Calu3 (cell line): ENCODE data around the gene FAM229B. TPM values are rescaled to one million over a fixed set of nuclear protein-coding genes. Genes with fewer than 3 reads are reported as not detected.

Experiments used
- BruUV-seq: library from RNA; stranded (reverse); fragments of 400-500 nt; replicated peaks from 2 replicates; lab custom pipeline; 2021; lab: Mats Ljungman, UMichigan
- CTCF ChIA-PET: fragments of 300-600 bp; sonication (Branson Sonifier 250); formaldehyde crosslinking; loops from one replicate; lab custom pipeline; 2022; ENCODE audit warnings: antibody characterized with exemption; lab: Charles Lee
- DNase-seq: peaks from one replicate; pipeline ENCODE4 v3.0.0; 2022
- H3K27ac Mint-ChIP-seq: one replicate; pipeline ENCODE4 v1.8.0; 2022; ENCODE audit warnings: mixed read lengths; ENCODE audit not compliant: unreplicated experiment
- H3K27me3 Mint-ChIP-seq: one replicate; pipeline ENCODE4 v1.8.0; 2022; ENCODE audit warnings: mixed read lengths; ENCODE audit not compliant: unreplicated experiment
- H3K36me3 Mint-ChIP-seq: one replicate; pipeline ENCODE4 v1.8.0; 2022; ENCODE audit warnings: mild to moderate bottlenecking, moderate library complexity, mixed read lengths; ENCODE audit not compliant: insufficient read depth, unreplicated experiment
- H3K4me1 Mint-ChIP-seq: one replicate; pipeline ENCODE4 v1.8.0; 2022; ENCODE audit warnings: mild to moderate bottlenecking, low read depth, mixed read lengths; ENCODE audit not compliant: unreplicated experiment
- H3K4me3 Mint-ChIP-seq: one replicate; pipeline ENCODE4 v1.8.0; 2022; ENCODE audit warnings: mild to moderate bottlenecking, low read depth, moderate library complexity, mixed read lengths; ENCODE audit not compliant: unreplicated experiment
- H3K9me3 Mint-ChIP-seq: one replicate; pipeline ENCODE4 v1.8.0; 2022; ENCODE audit warnings: low read depth, mixed read lengths; ENCODE audit not compliant: unreplicated experiment
- intact Hi-C: fragments of 100-400 bp; cut with micrococcal nuclease; formaldehyde crosslinking; loops from one replicate; pipeline ENCODE4 v1.10.0; 2022; ENCODE audit not compliant: unreplicated experiment
- total RNA-seq: library from RNA; stranded (reverse); gene quantifications from 2 replicates; pipeline ENCODE4 v1.2.3, GENCODE V29; 2022
- TF ChIP-seq, protein P1 (sequence below): fragments of 200-600 bp; IDR thresholded peaks from one replicate; pipeline ENCODE4 v1.8.0; 2022; ENCODE audit warnings: antibody characterized with exemption; ENCODE audit not compliant: unreplicated experiment

FAM229B gene
- total RNA-seq, 1 experiment from 2014 or later: 13.0 TPM

DNA sequence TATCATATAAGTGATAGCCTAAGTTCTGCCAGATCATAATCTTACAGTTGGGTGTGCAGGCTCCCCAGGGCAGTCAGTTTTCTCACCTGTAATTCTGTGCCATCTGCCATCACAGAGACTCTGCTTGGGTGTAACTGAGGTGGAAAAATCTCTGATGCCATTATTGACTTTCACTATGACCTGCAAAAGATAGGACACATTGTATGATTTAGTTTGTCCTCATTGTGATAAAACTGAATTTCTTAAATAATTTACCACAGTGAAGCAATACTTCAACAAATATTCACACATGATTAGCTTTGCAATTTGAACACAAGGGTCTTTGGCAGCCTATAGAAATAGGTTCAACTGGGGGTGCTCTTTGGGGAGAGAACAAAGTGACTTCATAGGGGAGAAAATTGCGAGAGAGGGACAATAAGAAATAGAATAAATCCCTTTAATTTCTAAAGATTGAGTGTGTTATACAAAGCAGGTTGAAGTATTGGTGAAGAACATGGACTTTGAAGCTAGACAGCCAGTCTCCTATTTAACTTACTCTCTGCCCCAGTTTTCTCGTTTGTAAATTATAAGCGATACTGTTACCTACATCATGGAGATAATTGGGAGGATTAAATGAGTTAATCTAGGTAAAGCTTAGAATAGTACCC, 27.3 kb downstream of the FAM229B start:
- DNase-seq: no peak
- intact Hi-C loops: no loop called here
- Mint-ChIP-seq H3K27me3 (no peaks in the 10 kb centered on the region), H3K36me3 (peaks cover 32% of the 10 kb centered on the region), H3K9me3 (no peaks in the 10 kb centered on the region), H3K4me3 (no peak overlapping the region), H3K4me1 (peaks cover 11% of the 10 kb centered on the region), H3K27ac (no peak overlapping the region)
- CTCF ChIA-PET: no interaction called here
- TF ChIP-seq, protein P1, sequence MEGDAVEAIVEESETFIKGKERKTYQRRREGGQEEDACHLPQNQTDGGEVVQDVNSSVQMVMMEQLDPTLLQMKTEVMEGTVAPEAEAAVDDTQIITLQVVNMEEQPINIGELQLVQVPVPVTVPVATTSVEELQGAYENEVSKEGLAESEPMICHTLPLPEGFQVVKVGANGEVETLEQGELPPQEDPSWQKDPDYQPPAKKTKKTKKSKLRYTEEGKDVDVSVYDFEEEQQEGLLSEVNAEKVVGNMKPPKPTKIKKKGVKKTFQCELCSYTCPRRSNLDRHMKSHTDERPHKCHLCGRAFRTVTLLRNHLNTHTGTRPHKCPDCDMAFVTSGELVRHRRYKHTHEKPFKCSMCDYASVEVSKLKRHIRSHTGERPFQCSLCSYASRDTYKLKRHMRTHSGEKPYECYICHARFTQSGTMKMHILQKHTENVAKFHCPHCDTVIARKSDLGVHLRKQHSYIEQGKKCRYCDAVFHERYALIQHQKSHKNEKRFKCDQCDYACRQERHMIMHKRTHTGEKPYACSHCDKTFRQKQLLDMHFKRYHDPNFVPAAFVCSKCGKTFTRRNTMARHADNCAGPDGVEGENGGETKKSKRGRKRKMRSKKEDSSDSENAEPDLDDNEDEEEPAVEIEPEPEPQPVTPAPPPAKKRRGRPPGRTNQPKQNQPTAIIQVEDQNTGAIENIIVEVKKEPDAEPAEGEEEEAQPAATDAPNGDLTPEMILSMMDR: no peak
- no TSS peak for BruUV-seq

GRCh38 chr6:112116221-112116620, 28.8 kb downstream of the FAM229B start:
- BruUV-seq: no TSS peak
- Mint-ChIP-seq H3K4me1 (peaks cover 11% of the 10 kb centered on the region), H3K27me3 (no peaks in the 10 kb centered on the region), H3K27ac (peak overlapping the region; percentile 21), H3K36me3 (peaks cover 32% of the 10 kb centered on the region), H3K9me3 (no peaks in the 10 kb centered on the region), H3K4me3 (no peak overlapping the region)
- TF ChIP-seq, protein P1: no peak
- intact Hi-C loops: no loop called here
- CTCF ChIA-PET: no interaction called here
- no peak for DNase-seq

DNA sequence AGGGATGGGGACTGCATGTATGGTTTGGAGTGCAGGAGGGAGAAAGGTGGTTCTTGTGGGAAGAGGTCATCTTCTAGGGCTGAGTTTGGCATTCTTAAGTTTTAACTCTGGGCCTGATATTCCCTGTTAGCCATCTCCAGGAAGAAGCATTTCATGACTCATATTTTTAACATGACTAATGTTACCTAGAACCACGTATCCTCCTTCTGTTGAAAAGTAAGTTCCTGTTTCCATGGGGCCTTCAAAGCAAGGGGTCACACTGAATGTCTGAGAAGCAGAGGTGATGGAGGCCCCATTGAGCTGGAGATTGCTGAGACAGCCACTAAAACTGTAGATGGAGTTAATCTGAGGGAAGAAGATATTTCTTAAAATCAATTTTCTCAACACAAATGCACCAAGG, 30.2 kb downstream of the FAM229B start:
- peaks cover 11% of the 10 kb centered on the region for H3K4me1 Mint-ChIP-seq
- intact Hi-C loops: no loop called here
- no TSS peak for BruUV-seq
- peak overlapping the region; percentile 15 for H3K27ac Mint-ChIP-seq
- CTCF ChIA-PET: no interaction called here
- H3K9me3 Mint-ChIP-seq: no peaks in the 10 kb centered on the region
- TF ChIP-seq, protein P1: no peak
- peaks cover 32% of the 10 kb centered on the region for H3K36me3 Mint-ChIP-seq
- no peaks in the 10 kb centered on the region for H3K27me3 Mint-ChIP-seq
- DNase-seq: no peak
- no peak overlapping the region for H3K4me3 Mint-ChIP-seq

- intact Hi-C loops: no loop called here
- BruUV-seq: no TSS peak
These were observed 30.6 kb downstream of the FAM229B start for GRCh38 chr6:112118034-112118433.

More at GRCh38 chr6:112118034-112118433, 30.6 kb downstream of the FAM229B start:
- DNase-seq: no peak
- Mint-ChIP-seq H3K27ac (peak overlapping the region; percentile 15), H3K4me1 (peaks cover 11% of the 10 kb centered on the region), H3K4me3 (no peak overlapping the region), H3K9me3 (no peaks in the 10 kb centered on the region), H3K36me3 (peaks cover 32% of the 10 kb centered on the region), H3K27me3 (no peaks in the 10 kb centered on the region)
- CTCF ChIA-PET: no interaction called here
- TF ChIP-seq, protein P1: no peak
